Testis (tissue), 2 donors: ENCODE data around the gene MARCHF5.

ENCODE experiments used
- POLR2A ChIP-seq: fragments of 450-650 bp; IDR thresholded peaks from one replicate; pipeline ENCODE4 v1.6.1; 2017; ENCODE audit warnings: antibody characterized with exemption, mild to moderate bottlenecking, moderate library complexity
- TF ChIP-seq, protein P1 (sequence below), 3 experiments: fragments of 450-650 bp in 2 of 3; fragments of 200-600 bp in 1 of 3; sonication (generic) in 1 of 3; IDR thresholded peaks; one replicate each; pipeline ENCODE4 v1.5.1; 2016 to 2019; ENCODE audit warnings: antibody characterized with exemption in 3 of 3, mild to moderate bottlenecking in 2 of 3, moderate library complexity in 1 of 3

DNA sequence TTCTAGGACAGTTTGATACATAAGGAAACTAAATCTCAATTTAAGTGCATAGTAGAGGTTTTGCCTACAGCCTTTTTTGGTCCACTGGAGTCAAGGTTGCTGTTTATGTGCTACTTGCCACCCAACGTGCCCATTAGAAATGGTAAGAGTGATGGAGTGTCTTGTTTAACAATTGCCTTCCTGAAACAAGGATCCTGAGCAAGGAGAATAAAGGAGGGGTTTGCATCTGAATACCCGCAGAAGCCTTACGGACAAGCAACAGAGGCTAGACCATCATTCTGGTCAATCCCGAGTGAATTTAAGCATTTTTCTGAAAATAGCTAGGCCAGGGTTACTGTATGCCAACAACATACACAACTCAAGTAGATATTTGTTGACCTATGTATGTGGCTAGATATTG, 63.6 kb downstream of the MARCHF5 start:
- TF ChIP-seq, protein P1, sequence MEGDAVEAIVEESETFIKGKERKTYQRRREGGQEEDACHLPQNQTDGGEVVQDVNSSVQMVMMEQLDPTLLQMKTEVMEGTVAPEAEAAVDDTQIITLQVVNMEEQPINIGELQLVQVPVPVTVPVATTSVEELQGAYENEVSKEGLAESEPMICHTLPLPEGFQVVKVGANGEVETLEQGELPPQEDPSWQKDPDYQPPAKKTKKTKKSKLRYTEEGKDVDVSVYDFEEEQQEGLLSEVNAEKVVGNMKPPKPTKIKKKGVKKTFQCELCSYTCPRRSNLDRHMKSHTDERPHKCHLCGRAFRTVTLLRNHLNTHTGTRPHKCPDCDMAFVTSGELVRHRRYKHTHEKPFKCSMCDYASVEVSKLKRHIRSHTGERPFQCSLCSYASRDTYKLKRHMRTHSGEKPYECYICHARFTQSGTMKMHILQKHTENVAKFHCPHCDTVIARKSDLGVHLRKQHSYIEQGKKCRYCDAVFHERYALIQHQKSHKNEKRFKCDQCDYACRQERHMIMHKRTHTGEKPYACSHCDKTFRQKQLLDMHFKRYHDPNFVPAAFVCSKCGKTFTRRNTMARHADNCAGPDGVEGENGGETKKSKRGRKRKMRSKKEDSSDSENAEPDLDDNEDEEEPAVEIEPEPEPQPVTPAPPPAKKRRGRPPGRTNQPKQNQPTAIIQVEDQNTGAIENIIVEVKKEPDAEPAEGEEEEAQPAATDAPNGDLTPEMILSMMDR (IDR thresholded peaks at IDR 0.05), result no peak
- TF ChIP-seq POLR2A, result no peak
